ENCODE results near the gene MYO1B. TPM values are rescaled to one million over a fixed set of nuclear protein-coding genes. Genes with fewer than 3 reads are reported as not detected.

Gene MYO1B

Small RNAs within 50 kb of the gene (small RNA-seq; reads per million reads assigned to genes)
- not detected for gene RNU6-1045P (ENCODE audit: low read depth)

All from mesenchymal stem cell (in vitro differentiated cells and primary cell).